NCI-H2029 (cell line): Measurements from ENCODE around the gene SLC2A14.
"Not testable (repeated sequence)": the region's sequence is repeated elsewhere in the genome, so short reads cannot be mapped to it uniquely, and the experiment has no call there.

Experiments used
- DNase-seq: peaks from one replicate; lab custom pipeline; 2025; lab: John Stamatoyannopoulos, UW

The SLC2A14 gene

GRCh38 chr12:7869137-7869536, 3.6 kb downstream of the SLC2A14 start:
- DNase-seq, result no peak

- no peak for DNase-seq
Observed at GRCh38 chr12:7868391-7868790, 4.3 kb downstream of the SLC2A14 start.

- no peak for DNase-seq
Observed at GRCh38 chr12:7864601-7865150, 8.0 kb downstream of the SLC2A14 start.

- not testable (repeated sequence) for DNase-seq
Observed at GRCh38 chr12:7862814-7863348, 9.8 kb downstream of the SLC2A14 start.

- DNase-seq, result not testable (repeated sequence)
Observed at GRCh38 chr12:7862301-7862700, 10.4 kb downstream of the SLC2A14 start.

GRCh38 chr12:7859552-7859951, 13.2 kb downstream of the SLC2A14 start:
- no peak for DNase-seq

GRCh38 chr12:7857971-7858370, 14.7 kb downstream of the SLC2A14 start:
- no peak for DNase-seq

GRCh38 chr12:7856516-7856915, 16.2 kb downstream of the SLC2A14 start:
- DNase-seq, result no peak

- DNase-seq, result no peak
Observed at GRCh38 chr12:7853557-7853956, 19.2 kb downstream of the SLC2A14 start.

- not testable (repeated sequence) for DNase-seq
Observed at GRCh38 chr12:7851622-7852081, 21.1 kb downstream of the SLC2A14 start.

- DNase-seq, result not testable (repeated sequence)
Observed at GRCh38 chr12:7850099-7850498, 22.6 kb downstream of the SLC2A14 start.

GRCh38 chr12:7848098-7848422, 24.7 kb downstream of the SLC2A14 start:
- not testable (repeated sequence) for DNase-seq

GRCh38 chr12:7847226-7848097, 25.3 kb downstream of the SLC2A14 start:
- DNase-seq, result not testable (repeated sequence)

- no peak for DNase-seq
Observed at GRCh38 chr12:7844116-7844515, 28.6 kb downstream of the SLC2A14 start.

GRCh38 chr12:7843583-7843982, 29.1 kb downstream of the SLC2A14 start:
- DNase-seq, result not testable (repeated sequence)

- DNase-seq, result not testable (repeated sequence)
Observed at GRCh38 chr12:7843149-7843548, 29.6 kb downstream of the SLC2A14 start.

GRCh38 chr12:7842444-7842843, 30.3 kb downstream of the SLC2A14 start:
- not testable (repeated sequence) for DNase-seq

- DNase-seq, result not testable (repeated sequence)
Observed at GRCh38 chr12:7839848-7840247, 32.9 kb downstream of the SLC2A14 start.

- peak; percentile 3 for DNase-seq
Observed at GRCh38 chr12:7839226-7839625, 33.5 kb downstream of the SLC2A14 start.

GRCh38 chr12:7837366-7837765, 35.3 kb downstream of the SLC2A14 start:
- no peak for DNase-seq

GRCh38 chr12:7835766-7836165, 36.9 kb downstream of the SLC2A14 start:
- DNase-seq, result no peak

- no peak for DNase-seq
Observed at GRCh38 chr12:7835116-7835515, 37.6 kb downstream of the SLC2A14 start.

GRCh38 chr12:7834701-7835100, 38.0 kb downstream of the SLC2A14 start:
- no peak for DNase-seq
